Keratinocyte (primary cell): ENCODE results near the gene HSP90AB1. TPM values are rescaled to one million over a fixed set of nuclear protein-coding genes. Genes with fewer than 3 reads are reported as not detected.

Source experiments
- DNase-seq: peaks from one replicate; pipeline ENCODE4 v3.0.0-alpha.2; 2011; ENCODE audit warnings: low read depth, missing footprints, low spot score
- FAIRE-seq: peaks from 2 replicates; lab custom pipeline; 2011; peaks lifted over from hg19 to GRCh38; lab: Jason Lieb, UNC
- H2AFZ ChIP-seq: 2 replicates; pipeline ENCODE4 v1.6.0; 2012; ENCODE audit warnings: low read length, control low read depth, inconsistent platforms; ENCODE audit not compliant: control insufficient read depth
- H3K27ac ChIP-seq: 2 replicates; pipeline ENCODE4 v1.5.1; 2011; ENCODE audit warnings: low read length; ENCODE audit not compliant: control insufficient read depth, insufficient read depth
- H3K27me3 ChIP-seq: 3 replicates; pipeline ENCODE4 v1.6.0; 2011; ENCODE audit warnings: low read length; ENCODE audit not compliant: control insufficient read depth, insufficient read depth; ENCODE audit errors: extremely low read depth
- H3K36me3 ChIP-seq, 2 experiments: 2 replicates in 1 of 2; 3 replicates in 1 of 2; pipeline ENCODE4 v1.5.1; 2011; ENCODE audit warnings: low read length in 2 of 2, mild to moderate bottlenecking in 1 of 2; ENCODE audit not compliant: control insufficient read depth in 2 of 2, insufficient read depth in 2 of 2; ENCODE audit errors: extremely low read depth in 1 of 2
- H3K4me1 ChIP-seq: 3 replicates; pipeline ENCODE4 v1.5.1; 2011; ENCODE audit warnings: low read length; ENCODE audit not compliant: control insufficient read depth, insufficient read depth; ENCODE audit errors: extremely low read depth
- H3K4me2 ChIP-seq: 3 replicates; pipeline ENCODE4 v1.6.0; 2011; ENCODE audit warnings: low read depth, low read length; ENCODE audit not compliant: control insufficient read depth, insufficient read depth; ENCODE audit errors: extremely low read depth
- H3K4me3 ChIP-seq, 3 experiments: fragments of 200-600 bp in 1 of 3; sonication (generic) in 1 of 3; 2 replicates in 2 of 3; 3 replicates in 1 of 3; pipeline ENCODE4 v1.5.1; 2011 to 2016; ENCODE audit warnings: low read length in 3 of 3, mild to moderate bottlenecking in 3 of 3, control low read depth in 2 of 3, inconsistent platforms in 1 of 3, low read depth in 1 of 3, mixed read lengths in 1 of 3, mixed run types in 1 of 3, moderate library complexity in 1 of 3; ENCODE audit not compliant: control insufficient read depth in 2 of 3, insufficient read depth in 2 of 3; ENCODE audit errors: extremely low read depth in 1 of 3
- H3K79me2 ChIP-seq: 2 replicates; pipeline ENCODE4 v1.6.0; 2012; ENCODE audit warnings: low read length; ENCODE audit not compliant: control insufficient read depth, insufficient read depth
- H3K9ac ChIP-seq: 3 replicates; pipeline ENCODE4 v1.6.0; 2011; ENCODE audit warnings: low read length; ENCODE audit not compliant: control insufficient read depth, insufficient read depth; ENCODE audit errors: extremely low read depth
- H3K9me1 ChIP-seq: 3 replicates; pipeline ENCODE4 v1.6.0; 2011; ENCODE audit warnings: low read length; ENCODE audit not compliant: control insufficient read depth, insufficient read depth; ENCODE audit errors: extremely low read depth
- H3K9me3 ChIP-seq: 2 replicates; pipeline ENCODE4 v1.5.1; 2012; ENCODE audit warnings: low read depth, low read length; ENCODE audit not compliant: control insufficient read depth
- H4K20me1 ChIP-seq: 3 replicates; pipeline ENCODE4 v1.6.0; 2011; ENCODE audit warnings: low read length; ENCODE audit not compliant: control insufficient read depth, insufficient read depth; ENCODE audit errors: extremely low read depth
- EZH2 ChIP-seq: IDR thresholded peaks from one replicate; pipeline ENCODE4 v1.6.1; 2012; ENCODE audit warnings: inconsistent platforms, mild to moderate bottlenecking, low read length, moderate library complexity
- dilution Hi-C: fragments of 300-500 bp; cut with MboI; formaldehyde crosslinking; loops from one replicate; pipeline ENCODE4 v1.7.0; 2020; ENCODE audit warnings: low sequenced_read_pairs; ENCODE audit not compliant: extremely low pct_ligation_motif_present
- polyA plus RNA-seq, 5 experiments: library from polyadenylated mRNA; depleted of rRNA in 3 of 5; stranded (reverse) in 3 of 5; stranded (forward) in 1 of 5; unstranded in 1 of 5; fragments of >200 nt; gene quantifications; 1 replicate in 1 of 5; 2 replicates in 3 of 5; 3 replicates in 1 of 5; pipeline versions ENCODE4 v1.2.1 to v1.2.3, GENCODE V29; 2011 to 2012; ENCODE audit warnings: missing spikeins in 2 of 5, low read depth in 1 of 5, low replicate concordance in 1 of 5
- TF ChIP-seq, protein P1 (sequence below), 3 experiments: IDR thresholded peaks in 1 of 3; conservative IDR thresholded peaks in 1 of 3; optimal IDR thresholded peaks in 1 of 3; 2 replicates in 2 of 3; 3 replicates in 1 of 3; pipeline versions ENCODE3 to v1.5.1; 2011; ENCODE audit warnings: low read length in 3 of 3, mild to moderate bottlenecking in 3 of 3, moderate library complexity in 2 of 3, control low read depth in 1 of 3, inconsistent platforms in 1 of 3; ENCODE audit not compliant: insufficient read depth in 2 of 3; ENCODE audit errors: extremely low read depth in 1 of 3

The HSP90AB1 gene
- polyA plus RNA-seq, 1 donor (not counting 4 experiments of a cell fraction or from before 2014, with no cell fraction given): 1,089 TPM

DNA sequence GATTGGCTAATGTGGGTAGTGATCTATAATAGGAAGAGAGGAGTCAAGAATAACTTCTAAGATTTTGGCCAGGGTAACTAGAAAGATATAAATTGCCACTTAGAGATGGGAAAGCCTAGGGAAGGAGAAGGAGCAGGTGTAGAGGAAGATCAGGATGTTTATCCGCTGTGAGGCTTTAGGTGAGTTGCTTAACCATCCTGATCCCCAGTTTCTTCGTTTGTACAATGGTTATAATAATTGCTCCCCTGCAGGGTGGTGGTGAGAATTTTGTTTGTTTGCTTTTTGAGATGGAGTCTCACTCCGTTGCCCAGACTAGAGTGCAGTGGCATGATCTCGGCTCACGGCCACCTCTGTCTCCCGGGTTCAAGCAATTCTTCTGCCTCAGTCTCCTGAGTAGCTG is 32.6 kb upstream of the HSP90AB1 start:
- Histone ChIP-seq H3K79me2 (no peaks in the 10 kb centered on the region), H3K9me3 (no peaks in the 10 kb centered on the region), H2AFZ (no peak overlapping the region), H4K20me1 (no peaks in the 10 kb centered on the region), H3K4me3 (no peak overlapping the region), H3K4me1 (peaks cover 12% of the 10 kb centered on the region), H3K9me1 (no peaks in the 10 kb centered on the region), H3K27me3 (no peaks in the 10 kb centered on the region), H3K36me3 (no peaks in the 10 kb centered on the region), H3K4me2 (no peak overlapping the region), H3K27ac (no peak overlapping the region), H3K9ac (no peak overlapping the region)
- FAIRE-seq (no peak), DNase-seq (no peak)
- dilution Hi-C loops: no loop called here
- TF ChIP-seq EZH2: no peak
- TF ChIP-seq, protein P1, sequence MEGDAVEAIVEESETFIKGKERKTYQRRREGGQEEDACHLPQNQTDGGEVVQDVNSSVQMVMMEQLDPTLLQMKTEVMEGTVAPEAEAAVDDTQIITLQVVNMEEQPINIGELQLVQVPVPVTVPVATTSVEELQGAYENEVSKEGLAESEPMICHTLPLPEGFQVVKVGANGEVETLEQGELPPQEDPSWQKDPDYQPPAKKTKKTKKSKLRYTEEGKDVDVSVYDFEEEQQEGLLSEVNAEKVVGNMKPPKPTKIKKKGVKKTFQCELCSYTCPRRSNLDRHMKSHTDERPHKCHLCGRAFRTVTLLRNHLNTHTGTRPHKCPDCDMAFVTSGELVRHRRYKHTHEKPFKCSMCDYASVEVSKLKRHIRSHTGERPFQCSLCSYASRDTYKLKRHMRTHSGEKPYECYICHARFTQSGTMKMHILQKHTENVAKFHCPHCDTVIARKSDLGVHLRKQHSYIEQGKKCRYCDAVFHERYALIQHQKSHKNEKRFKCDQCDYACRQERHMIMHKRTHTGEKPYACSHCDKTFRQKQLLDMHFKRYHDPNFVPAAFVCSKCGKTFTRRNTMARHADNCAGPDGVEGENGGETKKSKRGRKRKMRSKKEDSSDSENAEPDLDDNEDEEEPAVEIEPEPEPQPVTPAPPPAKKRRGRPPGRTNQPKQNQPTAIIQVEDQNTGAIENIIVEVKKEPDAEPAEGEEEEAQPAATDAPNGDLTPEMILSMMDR (optimal IDR thresholded peaks at IDR 0.05 in 1 of 3, IDR thresholded peaks at IDR 0.05 in 1 of 3, conservative IDR thresholded peaks at IDR 0.05 in 1 of 3; ENCODE audit: extremely low read depth in 1 of 3, insufficient read depth in 2 of 3, low read length in 3 of 3): no peak

DNA sequence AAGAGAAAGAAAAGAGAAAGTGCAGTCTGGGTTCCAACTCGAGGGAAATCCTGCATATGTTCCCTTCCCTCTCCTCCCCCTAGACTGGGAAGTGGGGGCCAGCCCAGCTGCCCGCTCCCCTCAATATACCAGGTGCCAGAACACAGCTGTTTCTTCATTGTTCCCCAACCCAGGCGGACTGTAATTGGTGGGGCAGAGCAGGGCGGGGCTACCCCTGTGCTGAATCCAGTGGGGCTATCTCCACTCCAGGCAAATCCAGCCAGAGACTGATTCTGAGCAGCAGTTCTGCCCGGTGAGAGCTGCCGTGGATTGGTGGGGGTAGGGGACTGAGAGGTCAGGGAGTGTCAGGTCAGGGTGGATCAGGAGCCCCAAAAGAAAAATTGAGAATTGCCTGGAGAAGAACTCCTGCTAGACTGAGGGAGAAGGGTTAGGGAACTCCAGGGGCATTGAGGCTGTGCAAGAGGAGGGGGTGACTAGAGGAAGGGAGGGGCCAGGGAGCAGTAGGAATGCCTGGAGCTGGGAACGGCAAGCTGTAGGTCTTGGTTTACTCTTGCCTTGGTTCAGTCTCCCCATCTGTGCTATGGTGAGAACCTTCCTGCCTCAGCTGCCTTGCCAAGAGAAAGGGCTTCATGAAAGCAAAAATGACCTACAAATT is 30.1 kb upstream of the HSP90AB1 start, which contains the start of gene MYMX:
TSS of gene MYMX (plus strand) at position 250 of the 655 bp plus-strand sequence. CDS start 546 bp downstream, outside the sequence.
- no peak within 1 kb of the TSS for H3K4me3 ChIP-seq
- H3K27me3 ChIP-seq: no peaks in the 10 kb centered on the region
- H2AFZ ChIP-seq: peak within 1 kb of the TSS; percentile 65
- no peaks in the 10 kb centered on the region for H3K79me2 ChIP-seq
- DNase-seq (no peak), FAIRE-seq (no peak)
- TF ChIP-seq, protein P1 (optimal IDR thresholded peaks at IDR 0.05 in 1 of 3, IDR thresholded peaks at IDR 0.05 in 1 of 3, conservative IDR thresholded peaks at IDR 0.05 in 1 of 3; ENCODE audit: extremely low read depth in 1 of 3, insufficient read depth in 2 of 3, low read length in 3 of 3): no peak
- TF ChIP-seq EZH2: no peak
- H3K9ac ChIP-seq: no peak within 1 kb of the TSS
- no peak within 1 kb of the TSS for H3K4me2 ChIP-seq
- H4K20me1 ChIP-seq: no peaks in the 10 kb centered on the region
- no peak within 1 kb of the TSS for H3K27ac ChIP-seq
- H3K36me3 ChIP-seq: no peaks in the 10 kb centered on the region
- peaks cover 20% of the 10 kb centered on the region for H3K4me1 ChIP-seq
- dilution Hi-C loops: no loop called here
- H3K9me3 ChIP-seq: no peaks in the 10 kb centered on the region
- H3K9me1 ChIP-seq: no peaks in the 10 kb centered on the region
